Fibroblast of upper back skin (primary cell): ENCODE data around the gene TRIM10.
A peak's percentile ranks its signal among the peaks of the same experiment; 100 is the strongest.
"Not testable (repeated sequence)": the region's sequence is repeated elsewhere in the genome, so short reads cannot be mapped to it uniquely, and the experiment has no call there.

Experiments
- DNase-seq: peaks from one replicate; pipeline ENCODE4 v3.0.0-alpha.2; 2013

TRIM10 gene

DNA sequence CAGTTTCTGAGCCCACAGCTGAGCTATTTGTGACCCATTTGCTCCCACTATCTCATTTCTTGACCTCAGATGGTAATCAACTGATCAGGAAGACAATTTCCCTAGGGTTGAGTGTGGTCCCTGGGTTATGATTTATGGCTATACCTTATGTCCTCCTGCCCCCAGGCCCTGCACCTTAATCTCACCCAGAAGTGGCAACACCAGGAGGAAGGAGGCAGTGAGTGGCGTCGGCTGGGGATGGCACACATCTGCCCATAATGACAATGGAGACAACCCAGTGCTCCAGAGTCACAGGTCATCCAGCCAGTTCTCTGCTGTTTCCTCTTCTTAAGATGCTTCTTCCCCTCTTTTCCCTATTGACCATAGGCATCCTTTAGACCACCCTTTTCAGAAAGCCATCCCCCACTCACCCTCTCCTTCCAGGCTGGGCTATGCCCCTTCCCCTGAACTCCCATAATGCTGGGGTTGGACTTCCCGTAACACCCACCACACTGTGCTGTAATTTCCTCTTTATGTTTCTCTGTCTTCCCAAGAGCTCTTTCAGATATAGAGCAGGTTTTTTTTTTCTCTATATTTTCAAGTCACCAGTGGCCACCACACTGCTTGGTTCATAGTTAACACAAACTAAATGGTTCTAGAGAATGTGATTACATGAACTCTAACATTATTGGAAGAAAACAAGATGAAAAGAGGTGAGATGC, 8.0 kb downstream of the TRIM10 start:
- DNase-seq: no peak

DNA sequence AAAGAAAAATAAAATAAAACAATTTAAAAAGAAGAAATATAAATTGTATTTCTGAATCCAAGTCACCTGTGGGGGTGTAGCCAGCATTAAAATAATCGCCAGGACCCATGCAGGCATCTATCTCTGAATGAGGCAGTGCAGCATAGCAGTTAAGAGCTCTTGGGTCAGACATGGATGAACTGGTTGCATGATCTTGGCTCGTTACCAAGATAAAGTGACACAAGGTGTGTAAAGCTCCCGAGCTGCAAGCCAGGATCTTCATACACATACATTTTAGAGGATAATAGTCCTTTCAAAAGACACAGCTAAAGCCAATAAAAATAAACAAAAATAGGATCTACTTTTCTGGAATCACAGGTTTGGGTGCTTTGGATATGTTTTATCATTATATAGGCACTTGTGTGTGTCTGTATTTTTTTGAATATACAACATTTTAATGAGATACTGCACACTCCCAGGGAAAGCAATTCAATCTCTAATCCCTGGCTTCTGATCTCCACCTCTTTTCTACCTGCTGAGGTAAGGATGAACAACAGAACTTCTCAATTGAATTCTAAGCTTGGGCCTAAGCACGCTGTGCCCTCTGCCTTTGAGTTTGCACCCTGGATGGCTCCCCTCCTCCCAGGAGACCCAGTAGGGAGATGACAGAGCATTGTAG, 8.9 kb downstream of the TRIM10 start:
- DNase-seq: no peak

DNA sequence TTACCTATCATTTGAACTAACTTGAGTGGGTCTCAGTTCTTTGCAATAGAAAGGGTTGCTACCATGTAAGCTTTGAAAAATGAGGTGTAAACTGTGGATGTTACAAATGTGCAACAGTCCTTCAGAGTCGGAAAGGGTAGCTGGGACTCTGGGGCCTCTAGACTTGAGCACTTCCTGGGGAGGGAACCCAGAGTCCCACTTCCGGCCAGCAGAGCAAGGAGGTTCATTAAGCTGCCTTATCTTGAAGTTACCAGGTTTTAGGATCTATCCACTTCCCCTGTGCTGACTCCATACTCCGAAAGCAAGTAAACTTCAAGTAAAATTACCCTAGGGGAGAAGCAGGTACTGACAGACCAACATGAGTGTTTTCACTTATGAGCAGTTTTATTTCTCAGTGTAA, 9.4 kb downstream of the TRIM10 start:
- no peak for DNase-seq

DNA sequence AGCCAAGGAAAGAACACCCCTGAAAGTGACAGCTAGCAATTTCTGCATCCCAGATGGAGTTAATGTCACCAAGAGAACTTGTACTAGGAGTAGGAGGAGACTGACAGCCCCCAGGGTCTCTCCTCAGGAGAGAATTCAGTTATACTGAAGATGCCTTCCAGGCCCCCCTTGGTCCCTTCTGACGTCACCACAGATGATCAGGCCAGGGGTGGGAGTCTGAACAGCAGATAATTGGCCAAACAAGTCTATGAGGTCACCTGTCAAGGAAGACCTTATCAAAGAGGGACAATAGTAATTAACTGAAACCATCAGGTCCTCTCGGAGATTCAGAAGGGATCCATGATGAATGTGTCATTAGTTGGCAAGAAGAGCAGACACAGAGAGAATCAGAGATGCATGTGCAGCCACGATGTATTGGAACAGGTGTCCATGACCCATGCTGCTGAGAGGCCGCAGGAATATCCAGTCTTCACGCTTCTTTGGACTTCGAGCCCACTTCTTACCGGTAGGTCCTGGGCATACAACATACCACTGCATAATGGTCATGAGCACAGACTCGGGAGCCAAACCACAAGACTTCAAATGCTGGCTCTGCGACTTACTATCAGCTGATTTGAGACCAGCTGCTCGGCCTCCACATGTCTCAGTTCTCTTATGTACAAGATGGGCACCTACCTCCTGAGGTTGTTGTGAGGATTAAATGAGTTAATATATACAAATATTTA, 10.2 kb downstream of the TRIM10 start:
- peak; percentile 28 for DNase-seq

DNA sequence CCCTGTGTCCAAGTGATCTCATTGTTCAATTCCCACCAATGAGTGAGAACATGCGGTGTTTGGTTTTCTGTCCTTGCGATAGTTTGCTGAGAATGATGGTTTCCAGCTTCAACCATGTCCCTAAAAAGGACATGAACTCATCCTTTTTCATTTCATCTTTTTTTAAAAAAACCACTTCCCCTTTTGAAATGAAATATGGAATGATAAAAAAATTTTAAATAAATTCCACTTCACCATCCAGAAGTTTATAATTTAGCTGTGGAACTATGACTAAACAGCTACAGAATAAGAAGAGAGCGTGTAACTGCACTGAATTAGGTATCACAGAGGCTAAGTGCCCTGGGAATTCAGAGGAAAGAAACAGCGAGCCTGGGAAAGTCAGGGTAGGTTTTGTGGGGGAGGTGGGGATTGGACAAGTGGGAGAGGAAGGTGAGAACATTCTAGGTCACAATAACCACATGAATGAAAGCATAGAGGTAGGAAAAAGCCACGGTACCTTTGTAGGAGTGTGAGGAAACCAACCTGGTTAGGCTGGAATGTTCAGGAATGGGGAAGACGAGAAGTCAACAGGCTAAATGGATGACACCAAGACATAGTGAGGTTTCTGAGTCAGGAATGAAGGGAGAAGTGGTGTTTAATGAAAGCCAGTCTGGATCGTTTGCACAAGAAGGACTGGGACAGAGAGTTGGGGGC, 11.0 kb downstream of the TRIM10 start:
- peak; percentile 20 for DNase-seq

DNA sequence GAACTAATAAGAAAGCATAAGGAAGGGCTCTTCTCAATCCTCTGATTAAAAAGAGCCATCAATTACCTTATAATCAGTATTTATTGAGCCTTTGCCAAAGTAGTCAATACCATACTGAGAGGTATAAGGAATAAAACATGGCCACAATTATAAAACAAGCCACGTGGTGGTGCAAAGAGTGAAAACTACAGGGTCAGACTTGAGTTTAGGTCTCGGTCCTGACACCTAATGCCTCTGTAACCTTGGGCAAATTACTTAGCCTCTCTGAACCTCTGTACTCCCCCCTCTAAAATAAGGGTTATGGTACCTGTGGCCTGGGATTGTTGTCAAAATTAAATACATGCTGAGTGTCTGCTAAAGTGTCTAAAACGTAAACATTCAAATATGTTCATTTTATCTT, 11.8 kb downstream of the TRIM10 start:
- DNase-seq: no peak

DNA sequence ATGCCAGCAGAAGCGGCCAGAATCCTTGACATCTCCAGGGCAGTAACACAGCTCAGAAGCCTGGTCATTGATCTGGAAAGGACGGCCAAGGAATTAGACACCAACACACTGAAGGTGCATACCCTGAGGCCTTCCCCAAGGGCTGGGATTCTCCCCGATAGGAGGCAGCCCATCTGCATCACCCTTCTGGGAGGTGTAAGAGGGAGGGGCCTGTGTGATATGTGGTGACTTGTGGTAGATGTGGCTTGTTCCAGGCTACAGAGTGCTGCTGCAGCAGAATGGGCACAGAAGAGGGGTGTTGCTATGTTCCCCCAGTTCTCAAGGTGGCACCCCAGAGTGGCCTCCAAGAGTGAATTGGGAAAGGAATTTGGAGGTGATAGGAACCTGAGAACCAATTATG, 13.9 kb downstream of the TRIM10 start:
- DNase-seq: no peak

DNA sequence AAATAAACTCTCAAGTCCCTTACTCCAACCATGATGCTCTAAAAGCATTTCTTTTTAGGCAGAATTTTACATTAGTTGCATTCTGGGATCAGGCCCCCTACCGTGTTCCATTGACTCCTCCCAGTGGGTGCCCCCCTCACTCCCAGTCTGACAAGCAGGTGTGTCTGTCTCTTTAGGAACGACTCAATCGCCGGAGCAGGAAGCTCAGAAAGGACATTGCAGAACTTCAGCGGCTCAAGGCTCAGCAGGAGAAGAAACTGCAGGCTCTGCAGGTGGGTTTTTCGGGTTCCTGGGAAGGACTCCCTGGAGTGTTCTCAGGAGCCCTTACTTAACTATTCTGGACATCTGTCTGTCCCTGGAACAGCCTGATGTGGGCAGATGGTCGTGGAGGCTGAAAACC, 15.2 kb downstream of the TRIM10 start:
- DNase-seq: no peak

DNA sequence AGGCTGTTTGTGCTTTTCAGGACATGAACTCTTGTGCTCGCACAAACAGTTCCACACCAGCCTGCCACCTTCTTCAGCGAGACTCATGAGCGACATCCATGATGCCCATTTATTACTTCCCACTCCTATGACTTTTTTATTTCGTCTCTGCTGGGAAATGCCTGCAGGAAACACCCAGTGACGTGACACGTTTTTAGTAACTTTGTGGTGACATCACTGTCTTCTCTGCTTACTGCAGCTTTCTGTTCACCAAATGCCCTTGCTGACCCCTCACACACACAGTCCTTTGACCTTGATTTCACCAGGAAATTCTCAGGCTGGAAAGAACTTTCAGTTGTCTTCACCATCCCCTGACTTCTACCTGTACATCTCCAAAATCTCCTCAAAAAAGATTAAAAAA, 16.2 kb downstream of the TRIM10 start:
- no peak for DNase-seq

DNA sequence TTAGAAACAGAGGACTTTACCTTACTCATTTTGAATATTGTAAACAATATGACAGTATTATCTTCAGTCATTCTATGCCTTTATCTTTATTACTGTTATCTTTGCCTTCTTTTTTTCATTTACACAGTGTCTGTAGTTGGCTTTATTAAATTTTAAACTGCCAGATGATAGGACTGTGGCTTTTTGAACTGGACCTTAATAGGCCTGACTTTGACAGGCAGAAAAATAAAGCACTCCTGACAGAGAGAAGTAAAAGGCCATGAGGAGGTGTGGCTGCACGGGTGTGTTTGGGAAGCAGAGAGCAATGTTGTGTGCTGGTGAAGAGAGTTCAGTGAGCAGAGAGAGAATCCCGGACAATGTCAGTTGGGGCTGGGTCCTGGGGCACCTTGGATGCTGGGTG, 17.2 kb downstream of the TRIM10 start:
- DNase-seq: no peak

DNA sequence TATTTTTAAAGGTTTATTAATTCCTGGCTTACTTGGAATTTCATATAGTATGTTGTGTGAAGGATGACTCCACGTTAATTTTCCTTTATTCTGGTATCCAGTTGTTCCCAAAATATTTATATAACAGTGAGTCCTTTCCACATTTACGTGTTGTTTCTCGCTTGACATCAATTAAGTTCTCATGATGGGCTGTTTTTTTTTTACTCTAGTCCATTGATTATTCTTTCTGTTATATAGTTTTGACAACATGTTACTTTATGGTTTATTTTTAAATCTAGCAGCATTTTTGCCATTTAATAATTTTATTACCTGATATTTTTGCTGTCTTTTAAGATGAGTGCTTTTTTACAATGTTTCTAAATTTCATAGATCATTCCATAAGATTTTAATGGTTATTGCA, 18.3 kb downstream of the TRIM10 start:
- no peak for DNase-seq

DNA sequence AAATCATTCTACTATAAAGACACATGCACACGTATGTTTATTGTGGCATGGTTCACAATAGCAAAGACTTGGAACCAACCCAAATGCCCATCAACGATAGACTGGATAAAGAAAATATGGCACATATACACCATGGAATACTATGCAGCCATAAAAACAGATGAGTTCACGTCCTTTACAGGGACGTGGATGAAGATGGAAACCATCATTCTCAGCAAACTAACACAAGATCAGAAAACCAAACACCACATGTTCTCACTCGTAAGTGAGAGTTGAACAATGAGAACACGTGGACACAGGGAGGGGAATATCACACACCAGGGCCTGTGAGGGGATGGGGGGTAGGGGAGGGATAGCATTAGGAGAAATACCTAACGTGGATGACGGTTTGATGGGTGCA, 20.8 kb downstream of the TRIM10 start:
- not testable (repeated sequence) for DNase-seq

DNA sequence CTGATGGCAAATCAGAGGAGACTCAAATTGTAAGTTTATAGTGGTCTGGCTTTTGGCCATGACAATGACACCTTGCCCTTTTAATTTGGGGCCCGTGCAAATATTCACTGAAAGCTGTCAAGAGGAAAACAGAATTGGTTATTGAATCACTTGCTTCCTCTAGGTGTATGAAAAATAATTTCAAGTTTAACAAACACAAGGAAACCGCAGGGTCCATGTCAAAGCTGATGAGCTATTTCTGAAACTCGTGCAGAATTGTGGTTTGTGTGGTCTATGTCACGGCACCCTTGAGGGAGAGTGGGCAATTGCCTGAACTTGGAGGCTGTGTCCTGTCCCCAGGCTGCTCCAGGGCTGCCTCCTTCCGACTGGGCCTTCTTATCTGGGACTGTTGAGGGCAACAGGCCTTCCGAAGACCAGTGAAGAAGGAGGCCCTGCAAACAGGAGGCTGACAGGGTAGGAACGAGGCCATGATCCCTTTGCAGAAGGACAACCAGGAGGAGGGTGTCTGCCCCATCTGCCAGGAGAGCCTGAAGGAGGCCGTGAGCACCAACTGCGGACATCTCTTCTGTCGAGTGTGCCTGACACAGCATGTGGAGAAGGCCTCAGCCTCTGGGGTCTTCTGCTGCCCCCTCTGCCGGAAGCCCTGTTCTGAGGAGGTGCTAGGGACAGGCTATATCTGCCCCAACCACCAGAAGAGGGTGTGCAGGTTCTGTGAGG, 24.3 kb downstream of the TRIM10 start:
- no peak for DNase-seq

DNA sequence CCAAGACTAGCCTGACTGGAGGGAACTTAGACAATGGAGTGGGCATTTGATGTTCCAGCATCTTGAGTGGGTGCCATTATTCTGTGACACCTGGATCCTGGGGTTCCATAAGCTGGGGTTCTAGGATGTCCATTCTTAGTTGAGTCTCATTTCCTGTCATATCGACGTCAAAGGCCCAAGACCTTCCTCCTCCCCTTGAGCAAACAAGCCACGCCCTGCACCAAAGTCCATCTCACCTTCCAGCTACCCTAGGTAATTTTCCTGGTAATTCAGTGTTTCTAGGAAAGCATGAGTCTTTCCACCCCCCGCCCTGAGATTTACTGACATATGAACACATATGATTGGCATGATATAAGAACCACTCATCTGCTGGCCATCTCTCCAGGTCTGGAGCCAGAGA, 25.3 kb downstream of the TRIM10 start, which contains the start of gene TRIM40:
Gene TRIM40 (plus strand): TSS at position 384 of the 400 bp plus-strand sequence. CDS start 897 bp downstream, outside the sequence.
- no peak for DNase-seq

DNA sequence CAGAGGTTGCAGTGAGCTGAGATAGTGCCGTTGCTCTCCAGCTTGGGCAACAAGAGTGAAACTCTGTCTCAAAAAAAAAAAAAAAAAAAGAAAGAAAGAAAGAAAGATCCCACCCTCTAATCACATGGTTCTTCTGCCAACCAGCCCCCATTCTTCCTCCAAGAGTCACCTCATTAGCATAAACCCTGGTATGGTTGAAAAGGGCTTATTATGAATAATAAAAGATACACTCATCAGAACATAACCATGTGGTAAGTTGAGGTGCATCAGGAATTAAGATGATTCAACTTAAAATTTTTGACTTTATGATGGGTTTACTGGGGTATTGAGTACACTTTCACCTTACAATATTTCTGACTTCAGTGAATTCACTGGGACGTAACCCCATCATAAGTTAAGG, 25.9 kb downstream of the TRIM10 start:
- DNase-seq: no peak

DNA sequence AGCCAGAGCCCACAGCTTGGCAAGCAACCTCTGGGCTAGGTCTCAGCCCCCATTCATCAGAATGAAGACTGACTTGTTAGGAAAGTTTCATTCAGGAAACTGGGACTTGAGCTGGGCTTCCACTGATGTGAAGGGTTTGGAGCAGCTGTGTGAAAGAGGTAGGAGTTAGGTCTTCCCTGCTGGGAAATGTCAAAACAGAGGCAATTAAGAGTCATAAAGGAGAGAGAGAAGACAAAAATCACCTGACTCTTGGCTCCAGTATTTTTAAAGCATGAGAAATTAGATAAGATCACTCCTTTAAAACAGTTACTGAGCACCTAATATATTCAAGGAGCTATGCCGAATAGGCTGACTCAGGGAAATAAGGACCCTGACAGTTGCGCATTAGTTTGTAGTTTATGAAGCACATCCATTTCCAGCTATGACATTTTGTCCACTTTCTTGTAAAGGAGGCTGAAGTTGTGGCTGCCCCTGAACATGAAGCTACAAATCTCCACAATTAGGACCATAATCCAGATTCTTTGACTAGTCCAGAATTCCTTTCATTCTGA, 29.0 kb downstream of the TRIM10 start:
- no peak for DNase-seq

DNA sequence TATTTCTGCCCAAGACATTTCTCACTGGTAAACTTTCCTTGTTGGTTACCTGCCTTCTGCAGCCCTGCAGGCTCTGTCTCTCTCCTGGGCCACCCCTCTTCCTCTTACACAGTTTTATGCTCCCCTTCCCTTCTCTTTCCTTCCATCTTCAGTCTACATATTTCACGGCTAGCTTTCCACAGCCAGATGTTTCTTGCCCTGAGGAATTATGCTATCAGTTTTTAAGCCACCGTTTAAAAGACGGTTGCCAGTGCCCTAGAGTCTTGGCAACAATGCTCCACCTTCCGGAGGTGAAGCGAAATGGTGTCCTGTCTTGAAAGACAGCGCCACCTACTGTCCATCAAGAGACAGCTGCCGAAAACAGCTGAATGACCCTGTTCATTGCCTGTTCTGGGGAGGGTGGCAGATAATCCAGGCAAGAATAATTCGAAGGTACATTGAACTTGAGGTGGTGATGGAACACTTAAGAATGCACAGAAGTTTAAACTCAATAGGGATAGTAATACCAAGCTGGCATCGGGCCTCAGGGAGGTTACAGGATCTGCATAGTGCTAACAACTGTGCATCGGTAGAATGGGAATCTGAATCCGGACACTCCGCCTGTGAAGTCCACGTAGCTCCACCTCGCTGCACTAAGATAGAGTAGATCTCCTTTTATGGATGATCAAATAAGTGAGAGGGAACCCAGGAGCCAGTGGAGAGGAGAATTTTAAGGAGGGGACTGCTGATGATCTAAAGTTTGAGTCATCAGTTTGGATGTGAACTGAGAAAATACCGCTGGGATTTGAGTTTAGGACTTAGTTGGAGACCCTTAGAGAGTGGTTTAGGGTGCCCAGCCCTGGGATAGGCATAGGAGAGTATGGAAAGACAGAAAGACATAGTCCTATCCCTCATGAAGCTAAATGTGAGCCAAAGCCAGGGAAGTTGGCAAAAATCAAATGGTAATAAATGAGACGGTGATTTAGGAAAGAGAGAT, 29.8 kb downstream of the TRIM10 start:
- peak; percentile 84 for DNase-seq

DNA sequence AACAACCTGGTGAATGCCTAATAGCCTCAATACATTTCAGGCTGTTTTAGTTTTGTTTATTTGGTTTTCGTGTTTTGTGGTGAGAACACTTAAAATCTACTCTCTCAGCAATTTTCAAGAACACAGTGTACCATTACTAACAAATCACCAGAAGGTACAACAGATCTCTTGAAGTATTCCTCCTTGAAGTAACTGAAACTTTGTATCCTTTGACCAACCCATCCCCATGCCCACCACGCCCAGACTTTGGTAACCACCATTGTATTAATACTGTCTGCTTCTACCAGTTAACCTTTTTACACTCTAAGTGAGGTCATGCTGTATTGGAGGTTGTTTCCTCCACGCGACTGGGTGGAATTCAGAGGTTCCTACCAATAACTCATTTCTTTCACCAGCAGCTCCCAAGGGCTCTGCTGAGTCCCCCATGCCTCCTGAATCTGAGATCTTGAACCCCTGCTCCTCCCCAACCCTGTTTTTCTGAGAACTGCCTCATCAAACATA, 30.8 kb downstream of the TRIM10 start:
- DNase-seq: no peak

DNA sequence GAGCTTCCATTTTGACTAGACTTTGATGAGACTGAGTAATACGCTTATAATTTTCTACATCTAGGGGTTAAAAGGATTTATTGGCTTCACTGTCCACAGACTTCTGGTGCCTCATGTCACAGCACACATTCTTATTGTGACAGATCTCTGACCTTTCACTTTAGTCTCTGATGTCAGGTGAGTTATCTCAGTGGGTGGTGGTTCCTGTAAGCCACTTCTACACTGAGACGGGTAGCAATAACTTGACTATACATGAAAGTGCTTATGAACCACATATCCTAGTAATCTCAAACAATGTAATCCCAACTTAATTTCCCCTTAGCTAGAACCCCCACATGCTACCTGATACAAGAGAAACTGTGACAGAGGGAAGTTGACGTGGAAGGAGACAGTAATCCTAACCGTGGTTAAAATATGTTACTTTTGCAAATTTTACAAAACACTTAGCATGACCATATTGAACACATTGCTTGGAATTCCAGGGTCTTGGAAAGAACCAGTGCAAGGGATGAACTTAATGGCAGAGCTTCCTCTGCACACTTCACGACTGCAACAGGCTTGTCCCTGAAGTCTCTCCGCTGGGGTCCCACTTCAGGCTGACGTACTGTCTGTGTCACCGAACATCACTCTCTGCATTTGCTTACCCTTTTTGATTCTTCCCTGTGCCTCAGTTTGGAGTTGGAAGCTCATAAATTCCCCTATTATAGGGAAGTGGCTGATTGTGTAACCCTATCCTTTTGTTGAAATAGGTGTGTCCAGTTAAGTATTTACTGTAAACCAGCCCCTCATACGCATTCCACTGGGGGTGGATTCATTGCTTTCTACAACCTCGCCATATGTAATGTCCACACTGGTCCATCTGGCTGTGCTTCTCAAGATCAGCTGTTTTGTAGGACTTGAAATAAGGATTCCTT, 31.5 kb downstream of the TRIM10 start:
- no peak for DNase-seq
